Head of caudate nucleus (tissue), 42 donors: Measurements from ENCODE around the gene DUT.

Source experiments
- DNase-seq, 42 donors: peaks; one replicate each; pipeline versions ENCODE4 v3.0.0 to v3.0.0-alpha.2; 2020 to 2021; ENCODE audit warnings: mixed read lengths in 7 of 42
- intact Hi-C: fragments of 100-400 bp; cut with DNase I; formaldehyde crosslinking; loops from one replicate; pipeline ENCODE4 v1.15.0; 2022

The DUT gene

GRCh38 chr15:48361685-48362084 lies 30.5 kb downstream of the DUT start:
- DNase-seq, result no peak
- intact Hi-C loops, result no loop called here

DNA sequence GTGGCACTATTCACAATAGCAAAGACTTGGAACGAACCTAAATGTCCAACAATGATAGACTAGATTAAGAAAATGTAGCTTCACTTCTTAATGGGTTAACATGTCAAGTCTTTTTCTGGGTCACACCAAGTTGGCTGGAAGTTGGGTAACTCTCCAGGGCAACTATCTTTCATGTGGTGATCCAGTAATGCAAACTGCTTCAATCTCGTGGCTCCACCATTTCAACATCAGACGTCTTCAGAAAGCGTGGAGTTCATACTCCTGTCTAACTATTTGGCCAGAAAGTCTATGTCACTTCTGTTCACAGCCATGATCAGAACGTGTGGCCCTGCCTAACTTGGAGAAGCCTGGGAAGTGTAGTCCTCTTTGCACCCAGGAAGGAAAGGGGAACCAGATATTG lies 32.2 kb downstream of the DUT start:
- intact Hi-C loops, result no loop called here
- no peak for DNase-seq

DNA sequence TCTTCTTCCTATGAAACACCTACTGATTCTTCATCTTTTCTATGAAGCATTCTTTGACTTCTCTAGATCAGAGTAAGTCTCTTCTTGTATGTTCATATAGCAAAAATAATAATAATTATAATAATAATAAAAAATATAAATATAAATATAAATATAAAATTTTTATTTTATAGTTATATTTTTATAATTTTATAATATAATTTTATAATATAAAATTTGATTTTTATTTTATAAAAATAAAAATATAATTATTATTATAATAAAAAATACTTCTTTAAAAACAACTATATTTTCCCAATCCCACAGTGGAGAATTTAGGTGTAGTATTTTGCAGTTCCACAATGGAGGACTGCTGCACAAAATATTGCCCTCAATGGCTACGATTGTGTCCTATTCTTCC lies 34.3 kb downstream of the DUT start:
- intact Hi-C loops, result no loop called here
- no peak for DNase-seq

DNA sequence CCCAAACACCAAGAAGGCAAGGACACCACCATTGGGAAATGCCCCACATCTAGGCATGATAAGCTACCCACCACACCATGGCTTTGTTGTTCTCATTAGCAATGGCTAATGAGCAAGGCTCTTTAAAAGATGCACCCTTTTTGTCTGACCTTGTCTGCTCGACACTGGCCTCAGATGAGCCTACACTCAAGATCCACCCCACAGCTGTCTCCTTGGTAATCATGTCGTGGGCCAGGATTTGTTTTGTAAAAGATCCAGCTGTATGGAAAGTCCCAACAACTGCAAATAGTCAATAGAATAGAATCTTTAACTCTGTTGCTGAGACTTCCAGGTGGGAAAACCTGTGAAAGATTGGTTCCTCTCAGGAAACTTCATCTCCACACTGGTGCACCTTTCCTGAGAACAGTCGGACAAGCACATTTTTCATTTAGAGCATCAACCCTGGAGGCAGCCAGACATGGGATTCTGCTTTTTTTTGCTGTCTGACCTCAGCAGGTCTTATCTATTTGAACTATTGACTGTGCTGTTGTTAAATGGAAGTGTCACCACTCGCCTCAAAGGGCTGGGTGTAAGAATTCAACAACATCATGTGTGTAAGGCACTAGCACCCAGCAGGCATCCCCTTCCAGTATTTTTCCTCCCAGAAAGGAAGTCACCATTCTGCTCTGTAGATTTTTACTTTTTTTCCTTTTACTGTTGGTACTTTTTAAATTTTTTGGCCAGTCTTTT lies 35.5 kb downstream of the DUT start:
- intact Hi-C loops, result no loop called here
- DNase-seq, result no peak

GRCh38 chr15:48367483-48367882 lies 36.3 kb downstream of the DUT start:
- intact Hi-C loops, result no loop called here
- DNase-seq, result no peak

DNA sequence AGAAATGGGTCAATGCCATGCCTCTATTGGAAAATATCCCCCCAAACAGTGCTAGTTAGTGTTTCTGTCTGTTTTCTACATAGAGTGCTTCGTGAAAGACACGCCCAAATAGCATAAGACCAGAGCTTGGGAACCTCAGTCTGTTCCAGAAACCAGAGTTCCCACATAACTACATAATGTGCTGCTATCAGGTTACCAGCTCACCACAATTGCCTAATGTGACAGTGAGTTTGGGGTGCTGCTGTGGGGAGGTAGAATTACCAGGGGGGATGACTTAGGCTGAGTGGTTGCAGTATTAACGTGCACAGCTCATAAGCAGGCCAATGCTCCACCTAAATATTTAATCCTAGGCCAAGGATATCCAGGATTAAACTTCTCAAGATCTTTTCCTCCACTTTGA lies 39.2 kb downstream of the DUT start:
- no peak for DNase-seq
- intact Hi-C loops, result no loop called here

DNA sequence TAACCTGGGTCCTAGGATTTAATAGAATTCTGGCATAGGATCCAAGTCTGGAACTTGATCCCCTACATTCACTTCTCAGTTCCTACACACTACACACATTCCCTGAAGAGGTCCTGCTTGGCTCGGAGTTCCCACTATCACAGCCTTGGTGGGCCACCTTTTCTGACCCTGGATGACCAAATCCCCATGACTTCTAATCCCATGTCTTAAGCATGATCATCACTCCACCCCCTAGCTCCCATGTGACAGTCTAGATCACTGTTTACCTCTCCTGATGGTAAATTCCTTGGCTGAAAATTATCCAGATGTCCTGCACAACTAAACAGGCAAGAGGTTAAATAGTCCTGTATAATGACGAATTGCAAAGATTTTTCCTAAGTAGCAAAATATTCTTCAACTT lies 40.3 kb downstream of the DUT start:
- intact Hi-C loops, result no loop called here
- no peak for DNase-seq

DNA sequence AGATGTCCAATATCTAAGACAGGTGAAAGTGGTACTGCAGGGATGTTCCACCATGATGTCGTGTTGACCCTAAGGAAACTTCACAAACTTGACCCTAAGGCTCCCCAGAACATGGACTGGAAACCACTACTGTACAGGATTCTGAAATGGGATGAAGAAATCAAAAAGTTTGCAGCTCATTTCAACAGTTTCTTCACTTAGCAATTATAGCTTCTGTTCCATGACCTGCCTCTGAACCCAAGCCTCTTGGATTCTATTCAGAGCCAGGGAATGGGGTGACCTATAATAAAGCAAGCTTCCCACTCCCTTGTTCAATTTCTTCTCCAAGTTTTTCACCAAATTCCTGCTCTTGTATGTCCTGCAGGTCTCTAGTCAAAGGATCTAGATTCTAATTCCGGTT lies 40.7 kb downstream of the DUT start:
- intact Hi-C loops, result no loop called here
- no peak for DNase-seq

DNA sequence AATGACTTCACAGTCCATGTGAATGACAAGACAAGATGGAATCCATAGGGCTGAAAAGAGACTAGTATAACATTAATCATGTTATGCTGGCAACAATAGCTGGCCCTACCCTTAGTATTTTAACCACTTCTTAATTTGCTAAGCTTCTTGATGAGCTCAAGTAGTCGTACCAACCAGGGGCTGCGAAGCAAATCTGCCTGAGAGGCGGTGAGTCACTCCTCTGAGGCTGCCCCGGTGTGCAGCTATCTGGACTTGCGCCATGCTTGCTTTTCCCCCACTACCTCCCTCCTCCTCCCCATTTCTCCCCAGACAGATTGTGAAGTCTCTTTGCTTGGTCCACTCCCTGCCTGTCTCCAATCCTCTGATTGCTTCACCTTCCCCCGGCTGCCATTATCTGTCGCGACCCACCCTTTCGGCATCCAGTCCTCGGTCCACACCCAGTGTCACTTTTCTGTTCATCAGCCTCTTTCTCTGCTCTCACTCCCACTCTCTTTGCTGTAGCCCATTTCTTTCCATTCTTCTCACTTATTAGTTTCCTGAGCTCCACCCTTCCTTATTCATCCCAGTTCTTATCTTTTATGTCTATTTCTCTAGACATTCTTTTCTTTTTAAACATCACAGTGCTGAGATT lies 42.7 kb downstream of the DUT start:
- peak in 1 of 42 donors; percentile 28 for DNase-seq
- intact Hi-C loops, result no loop called here

DNA sequence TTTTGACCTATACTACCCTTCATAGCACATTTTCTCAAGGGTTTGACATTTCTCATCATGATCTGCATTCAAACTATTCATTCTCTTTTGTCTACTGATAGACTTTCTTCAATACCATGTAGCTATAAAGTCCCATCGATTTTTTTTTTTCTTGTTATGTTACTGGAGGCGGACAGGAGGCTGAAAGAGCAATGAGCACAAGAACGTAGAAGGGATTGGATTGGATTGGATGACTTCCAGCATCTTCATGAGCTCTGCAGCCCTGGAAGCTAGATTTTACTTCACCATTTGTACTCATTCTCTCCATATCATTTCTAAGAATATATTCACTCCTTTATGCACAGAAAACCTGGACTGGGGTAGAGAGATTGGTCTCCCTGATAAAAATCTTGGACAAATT lies 43.2 kb downstream of the DUT start:
- intact Hi-C loops, result no loop called here

GRCh38 chr15:48375767-48376166 lies 44.5 kb downstream of the DUT start:
- DNase-seq, result no peak
- intact Hi-C loops, result no loop called here

More for the DNA sequence above, 43.2 kb downstream of the DUT start:
- no peak for DNase-seq

DNA sequence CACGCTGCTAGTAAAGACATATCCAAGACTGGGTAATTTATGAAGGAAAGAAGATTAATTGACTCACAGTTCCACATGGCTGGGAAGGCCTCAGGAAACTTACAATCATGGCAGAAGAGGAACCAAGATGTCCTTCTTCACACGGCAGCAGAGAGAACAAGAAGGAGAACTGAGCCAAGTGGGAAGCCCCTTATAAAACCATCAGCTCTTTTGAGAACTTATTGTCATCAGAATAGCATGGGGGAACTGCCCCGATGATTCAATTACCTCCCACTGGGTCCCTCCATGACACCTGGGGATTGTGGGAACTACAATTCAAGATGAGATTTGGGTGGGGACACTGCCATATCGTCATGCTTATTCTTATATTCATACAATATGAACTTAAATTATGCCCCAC lies 49.0 kb downstream of the DUT start:
- intact Hi-C loops, result no loop called here
- no peak for DNase-seq

DNA sequence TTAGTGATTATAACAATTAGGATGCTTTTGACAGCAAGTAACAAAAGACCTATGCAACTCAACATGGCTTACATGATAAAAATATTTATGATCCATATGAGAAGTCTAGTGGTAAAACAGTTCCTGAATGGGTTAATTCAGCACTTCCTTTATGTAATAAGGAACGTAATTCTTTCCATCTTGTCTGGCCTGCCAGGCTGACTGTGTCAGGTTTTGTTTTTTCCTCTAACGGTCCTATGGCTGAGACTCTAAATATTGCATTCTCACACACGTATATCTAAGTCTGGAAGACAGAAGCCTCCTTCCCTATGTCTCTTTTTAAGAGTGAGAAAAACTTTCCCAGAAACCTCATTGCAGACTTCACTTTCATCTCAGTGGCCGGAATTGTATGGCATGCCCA lies 50.6 kb downstream of the DUT start:
- intact Hi-C loops, result no loop called here
- no peak for DNase-seq

GRCh38 chr15:48383031-48383430 lies 51.8 kb downstream of the DUT start:
- intact Hi-C loops, result no loop called here
- DNase-seq, result no peak

DNA sequence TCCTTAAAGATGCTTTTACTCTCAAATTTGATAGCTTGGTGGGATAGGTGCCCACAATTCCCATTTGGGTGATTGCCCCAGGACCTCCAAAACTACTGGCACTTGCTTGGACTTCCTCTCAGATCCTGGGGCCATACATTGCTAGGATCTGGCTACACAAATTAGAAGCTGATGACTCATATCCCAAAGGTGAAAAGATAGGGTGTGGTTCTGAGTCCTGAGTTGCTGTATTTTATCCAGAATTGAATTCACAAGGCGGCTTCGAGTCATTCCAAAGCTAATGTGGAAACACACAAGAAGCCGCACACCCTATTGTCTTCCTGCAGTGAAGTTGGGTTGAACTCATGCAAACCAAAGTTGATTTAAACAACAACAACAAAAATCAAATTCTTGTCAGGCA lies 53.4 kb downstream of the DUT start:
- intact Hi-C loops, result no loop called here

GRCh38 chr15:48385031-48385830 lies 54.0 kb downstream of the DUT start:
- no peak for DNase-seq
- intact Hi-C loops, result no loop called here

More for the DNA sequence above, 53.4 kb downstream of the DUT start:
- no peak for DNase-seq

- intact Hi-C loops, result no loop called here
- no peak for DNase-seq
These were observed 57.0 kb downstream of the DUT start for GRCh38 chr15:48388016-48388851.

DNA sequence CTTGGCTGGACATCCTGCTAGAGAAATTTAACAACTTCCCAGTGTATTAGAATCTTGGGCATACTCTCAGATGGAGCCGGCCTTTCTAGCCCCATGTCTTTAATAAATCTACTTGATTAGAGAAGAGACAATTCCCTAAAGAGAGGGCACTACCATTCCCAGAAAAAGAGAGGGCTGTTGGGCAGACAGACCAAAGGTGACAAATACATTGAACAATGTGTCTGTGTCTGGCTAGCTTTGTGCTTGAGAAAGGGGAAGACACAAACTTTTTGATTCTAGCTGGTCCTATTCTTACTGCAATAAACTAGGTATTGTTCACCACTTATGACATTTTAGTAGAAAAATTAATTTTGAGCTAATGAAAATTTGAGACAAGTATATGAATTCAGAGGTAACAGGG lies 57.7 kb downstream of the DUT start:
- intact Hi-C loops, result no loop called here
- DNase-seq, result no peak

DNA sequence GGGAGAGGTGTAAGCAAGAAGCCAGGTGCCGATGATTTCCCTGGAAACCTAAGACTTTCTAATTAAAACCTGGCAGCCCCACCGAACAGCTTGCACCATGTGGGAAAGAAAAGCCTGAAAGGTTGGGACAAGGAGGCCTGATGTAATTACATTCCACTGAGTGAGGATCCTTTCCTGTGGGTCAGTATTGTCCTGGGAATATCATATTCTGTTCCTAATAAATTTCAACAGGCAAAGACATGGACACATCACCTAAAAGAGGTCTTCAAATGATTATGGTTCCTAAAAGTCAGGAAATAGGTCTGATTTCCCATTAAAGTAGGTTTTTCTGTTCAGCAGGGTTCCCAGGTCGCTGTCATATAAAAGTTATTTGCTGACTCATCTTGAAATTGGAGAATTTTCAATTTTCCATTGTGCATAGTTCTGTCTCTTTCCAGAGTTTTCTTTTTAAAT lies 58.5 kb downstream of the DUT start:
- intact Hi-C loops, result no loop called here
- DNase-seq, result no peak
